NCI-H82 treated with DMSO at 0.1 percent for 48 hours (cell line): Measurements from ENCODE around the gene KRCC1.
"Not testable (repeated sequence)": the region's sequence is repeated elsewhere in the genome, so short reads cannot be mapped to it uniquely, and the experiment has no call there.

Source experiments
- DNase-seq: peaks from one replicate; lab custom pipeline; 2025; ENCODE audit not compliant: unreplicated experiment; lab: John Stamatoyannopoulos, UW

The KRCC1 gene

GRCh38 chr2:88003074-88003755 lies 52.4 kb downstream of the KRCC1 start:
- no peak for DNase-seq

- DNase-seq: no peak
These were observed 53.2 kb downstream of the KRCC1 start for GRCh38 chr2:88002359-88002707.

GRCh38 chr2:88000474-88000873 lies 55.1 kb downstream of the KRCC1 start:
- not testable (repeated sequence) for DNase-seq

DNA sequence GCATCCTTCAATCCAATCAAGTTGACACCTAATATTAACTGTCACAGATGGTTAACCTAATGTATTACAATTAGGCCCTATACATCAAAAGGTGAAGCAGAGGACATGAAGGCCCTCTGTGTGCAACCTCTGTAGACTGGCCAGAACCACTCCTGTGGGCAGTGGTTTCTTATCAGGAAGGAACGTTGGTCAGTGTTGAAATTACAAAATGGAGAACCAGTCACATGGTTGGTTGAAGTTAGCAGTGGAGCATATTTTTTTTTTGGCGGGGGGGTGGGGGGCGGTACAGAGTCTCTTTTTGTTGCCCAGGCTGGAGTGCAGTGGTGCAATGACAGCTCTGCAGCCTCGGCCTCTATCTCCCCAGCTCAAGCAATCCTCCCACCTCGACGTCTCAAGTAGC lies 59.0 kb downstream of the KRCC1 start:
- no peak for DNase-seq

GRCh38 chr2:87995756-87996155 lies 59.8 kb downstream of the KRCC1 start:
- DNase-seq: no peak

GRCh38 chr2:87994304-87994850 lies 61.2 kb downstream of the KRCC1 start:
- not testable (repeated sequence) for DNase-seq

DNA sequence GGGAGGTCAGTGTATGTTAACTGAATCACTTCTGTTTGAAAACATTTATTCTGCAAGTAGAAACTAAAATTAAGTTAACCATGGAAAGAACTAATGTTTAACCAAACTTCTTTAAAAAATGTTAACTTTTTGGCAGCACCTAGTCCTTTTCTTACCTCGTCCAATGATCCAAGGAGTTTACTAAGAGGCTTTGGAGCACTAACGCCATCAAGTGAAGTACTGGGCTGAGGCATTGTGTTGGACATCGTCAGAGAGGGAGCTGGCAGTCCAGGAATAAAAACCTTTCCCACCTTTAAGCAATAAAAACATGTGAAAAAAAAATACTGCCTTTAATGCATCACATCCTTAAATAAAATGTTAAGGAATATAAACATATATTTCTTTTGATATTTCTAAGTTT lies 63.0 kb downstream of the KRCC1 start:
- not testable (repeated sequence) for DNase-seq

- DNase-seq: not testable (repeated sequence)
These were observed 68.1 kb downstream of the KRCC1 start for GRCh38 chr2:87987473-87987872.

DNA sequence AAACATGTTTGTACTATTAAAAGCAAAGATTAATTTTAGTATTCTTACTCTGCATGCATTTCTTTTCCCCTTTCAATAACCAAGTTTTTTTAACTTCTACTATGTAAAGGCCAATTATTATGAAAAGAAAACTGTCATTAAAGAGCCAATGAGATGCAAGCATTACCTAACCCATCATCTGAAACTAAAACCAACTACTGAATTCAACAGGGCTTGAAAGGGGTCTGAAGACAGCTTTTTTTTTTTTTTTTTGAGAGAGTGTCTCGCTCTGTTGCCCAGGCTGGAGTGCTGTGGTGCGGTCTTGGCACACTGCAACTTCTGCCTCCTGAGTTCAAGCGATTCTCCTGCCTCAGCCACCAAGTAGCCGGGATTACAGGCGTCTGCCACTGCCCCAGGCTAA lies 69.7 kb downstream of the KRCC1 start:
- not testable (repeated sequence) for DNase-seq

- not testable (repeated sequence) for DNase-seq
These were observed 74.4 kb downstream of the KRCC1 start for GRCh38 chr2:87981182-87981581.
